ENCODE data around the gene PATE3.

GRCh38 chr11:125784678-125785077 lies 3.2 kb upstream of the PATE3 start:
- TF ChIP-seq CTCF (conservative IDR thresholded peaks at IDR 0.05; ENCODE audit: low read depth, low read length), result no peak
- TF ChIP-seq USF2 (IDR thresholded peaks at IDR 0.05; ENCODE audit: low read depth, low read length), result no peak
- no peak for TF ChIP-seq MAFK (IDR thresholded peaks at IDR 0.05; ENCODE audit: low read depth, low read length)
- TF ChIP-seq RCOR1 (IDR thresholded peaks at IDR 0.05; ENCODE audit: insufficient replicate concordance, low read length), result no peak
- TF ChIP-seq POLR2A (IDR thresholded peaks at IDR 0.05; ENCODE audit: low read depth, low read length), result no peak
- no peak for TF ChIP-seq RFX5 (IDR thresholded peaks at IDR 0.05; ENCODE audit: low read depth, low read length)
- no peak for TF ChIP-seq MXI1 (IDR thresholded peaks at IDR 0.05; ENCODE audit: borderline replicate concordance, low read depth, low read length)
